K562 (cell line): Measurements from ENCODE around the gene IFI16. TPM values are rescaled to one million over a fixed set of nuclear protein-coding genes. Genes with fewer than 3 reads are reported as not detected.

Experiments
- ETV5 ChIP-seq: sonication (generic); formaldehyde crosslinking; IDR thresholded peaks from 2 replicates; pipeline ENCODE4 v1.4.0; 2020; ENCODE audit warnings: low read depth, mild to moderate bottlenecking, missing genetic modification reagents
- polyA plus RNA-seq, 8 experiments: library from polyadenylated mRNA; depleted of rRNA in 4 of 8; stranded (reverse) in 5 of 8; unstranded in 3 of 8; fragments of >200 nt; fragmentation: Nextera tagmentation in 2 of 8; fragmentation: Illumina TruSeq in 1 of 8; extraction: Ambion mirVana in 2 of 8; extraction: Trizol in 1 of 8; gene quantifications; 2 replicates each; pipeline versions ENCODE4 v1.2.1 to v1.2.3, GENCODE V29; 2011 to 2014; ENCODE audit warnings: inconsistent platforms in 1 of 8, missing spikeins in 1 of 8
- total RNA-seq, 7 experiments: library from RNA; depleted of rRNA in 6 of 7; stranded (reverse); fragments of >200 nt in 6 of 7; fragmentation: Illumina TruSeq in 2 of 7; extraction: Trizol in 2 of 7; gene quantifications; 2 replicates each; pipeline versions ENCODE4 v1.2.1 to v1.2.3, GENCODE V29; 2011 to 2021; ENCODE audit warnings: low replicate concordance in 1 of 7
- TF ChIP-seq, protein P1 (sequence below): fragments of 450-650 bp; IDR thresholded peaks from 2 replicates; pipeline ENCODE4 v1.6.1; 2016; ENCODE audit warnings: mild to moderate bottlenecking, moderate library complexity

IFI16 gene
- total and polyA plus RNA-seq, 9 of the 15 experiments (the other 6 are each of a cell fraction or from before 2014, with no cell fraction given) = 0.70 to 2.8 (median 1.6) TPM

DNA sequence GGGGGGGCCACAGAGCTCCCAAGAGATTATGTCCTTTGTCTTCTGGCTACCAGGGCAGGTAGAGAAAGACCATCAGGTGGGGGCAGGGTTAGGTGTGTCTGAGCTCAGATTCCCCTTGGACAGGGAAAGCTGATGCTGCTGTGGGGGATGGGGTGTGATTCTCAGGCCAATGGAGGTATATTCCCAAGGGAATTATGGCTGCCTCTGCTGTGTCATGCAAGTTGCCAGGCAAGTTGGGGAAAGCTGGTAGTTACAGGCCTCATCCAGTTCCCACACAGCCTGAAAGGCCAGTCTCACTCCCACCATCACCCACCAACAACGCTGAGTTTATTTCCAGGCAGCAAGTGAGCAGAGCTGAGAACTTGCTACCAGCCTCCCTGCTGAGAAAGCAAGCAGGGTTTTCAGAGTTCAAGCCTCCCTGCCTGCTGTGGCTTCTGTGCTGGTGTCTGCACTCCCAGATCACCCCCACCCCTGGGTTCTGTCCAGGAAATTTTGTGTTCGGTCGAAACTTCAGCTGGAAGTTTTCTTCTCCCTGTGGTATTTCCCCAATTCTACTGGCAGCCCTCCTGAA, 21.3 kb downstream of the IFI16 start (continued):
- TF ChIP-seq, protein P1, sequence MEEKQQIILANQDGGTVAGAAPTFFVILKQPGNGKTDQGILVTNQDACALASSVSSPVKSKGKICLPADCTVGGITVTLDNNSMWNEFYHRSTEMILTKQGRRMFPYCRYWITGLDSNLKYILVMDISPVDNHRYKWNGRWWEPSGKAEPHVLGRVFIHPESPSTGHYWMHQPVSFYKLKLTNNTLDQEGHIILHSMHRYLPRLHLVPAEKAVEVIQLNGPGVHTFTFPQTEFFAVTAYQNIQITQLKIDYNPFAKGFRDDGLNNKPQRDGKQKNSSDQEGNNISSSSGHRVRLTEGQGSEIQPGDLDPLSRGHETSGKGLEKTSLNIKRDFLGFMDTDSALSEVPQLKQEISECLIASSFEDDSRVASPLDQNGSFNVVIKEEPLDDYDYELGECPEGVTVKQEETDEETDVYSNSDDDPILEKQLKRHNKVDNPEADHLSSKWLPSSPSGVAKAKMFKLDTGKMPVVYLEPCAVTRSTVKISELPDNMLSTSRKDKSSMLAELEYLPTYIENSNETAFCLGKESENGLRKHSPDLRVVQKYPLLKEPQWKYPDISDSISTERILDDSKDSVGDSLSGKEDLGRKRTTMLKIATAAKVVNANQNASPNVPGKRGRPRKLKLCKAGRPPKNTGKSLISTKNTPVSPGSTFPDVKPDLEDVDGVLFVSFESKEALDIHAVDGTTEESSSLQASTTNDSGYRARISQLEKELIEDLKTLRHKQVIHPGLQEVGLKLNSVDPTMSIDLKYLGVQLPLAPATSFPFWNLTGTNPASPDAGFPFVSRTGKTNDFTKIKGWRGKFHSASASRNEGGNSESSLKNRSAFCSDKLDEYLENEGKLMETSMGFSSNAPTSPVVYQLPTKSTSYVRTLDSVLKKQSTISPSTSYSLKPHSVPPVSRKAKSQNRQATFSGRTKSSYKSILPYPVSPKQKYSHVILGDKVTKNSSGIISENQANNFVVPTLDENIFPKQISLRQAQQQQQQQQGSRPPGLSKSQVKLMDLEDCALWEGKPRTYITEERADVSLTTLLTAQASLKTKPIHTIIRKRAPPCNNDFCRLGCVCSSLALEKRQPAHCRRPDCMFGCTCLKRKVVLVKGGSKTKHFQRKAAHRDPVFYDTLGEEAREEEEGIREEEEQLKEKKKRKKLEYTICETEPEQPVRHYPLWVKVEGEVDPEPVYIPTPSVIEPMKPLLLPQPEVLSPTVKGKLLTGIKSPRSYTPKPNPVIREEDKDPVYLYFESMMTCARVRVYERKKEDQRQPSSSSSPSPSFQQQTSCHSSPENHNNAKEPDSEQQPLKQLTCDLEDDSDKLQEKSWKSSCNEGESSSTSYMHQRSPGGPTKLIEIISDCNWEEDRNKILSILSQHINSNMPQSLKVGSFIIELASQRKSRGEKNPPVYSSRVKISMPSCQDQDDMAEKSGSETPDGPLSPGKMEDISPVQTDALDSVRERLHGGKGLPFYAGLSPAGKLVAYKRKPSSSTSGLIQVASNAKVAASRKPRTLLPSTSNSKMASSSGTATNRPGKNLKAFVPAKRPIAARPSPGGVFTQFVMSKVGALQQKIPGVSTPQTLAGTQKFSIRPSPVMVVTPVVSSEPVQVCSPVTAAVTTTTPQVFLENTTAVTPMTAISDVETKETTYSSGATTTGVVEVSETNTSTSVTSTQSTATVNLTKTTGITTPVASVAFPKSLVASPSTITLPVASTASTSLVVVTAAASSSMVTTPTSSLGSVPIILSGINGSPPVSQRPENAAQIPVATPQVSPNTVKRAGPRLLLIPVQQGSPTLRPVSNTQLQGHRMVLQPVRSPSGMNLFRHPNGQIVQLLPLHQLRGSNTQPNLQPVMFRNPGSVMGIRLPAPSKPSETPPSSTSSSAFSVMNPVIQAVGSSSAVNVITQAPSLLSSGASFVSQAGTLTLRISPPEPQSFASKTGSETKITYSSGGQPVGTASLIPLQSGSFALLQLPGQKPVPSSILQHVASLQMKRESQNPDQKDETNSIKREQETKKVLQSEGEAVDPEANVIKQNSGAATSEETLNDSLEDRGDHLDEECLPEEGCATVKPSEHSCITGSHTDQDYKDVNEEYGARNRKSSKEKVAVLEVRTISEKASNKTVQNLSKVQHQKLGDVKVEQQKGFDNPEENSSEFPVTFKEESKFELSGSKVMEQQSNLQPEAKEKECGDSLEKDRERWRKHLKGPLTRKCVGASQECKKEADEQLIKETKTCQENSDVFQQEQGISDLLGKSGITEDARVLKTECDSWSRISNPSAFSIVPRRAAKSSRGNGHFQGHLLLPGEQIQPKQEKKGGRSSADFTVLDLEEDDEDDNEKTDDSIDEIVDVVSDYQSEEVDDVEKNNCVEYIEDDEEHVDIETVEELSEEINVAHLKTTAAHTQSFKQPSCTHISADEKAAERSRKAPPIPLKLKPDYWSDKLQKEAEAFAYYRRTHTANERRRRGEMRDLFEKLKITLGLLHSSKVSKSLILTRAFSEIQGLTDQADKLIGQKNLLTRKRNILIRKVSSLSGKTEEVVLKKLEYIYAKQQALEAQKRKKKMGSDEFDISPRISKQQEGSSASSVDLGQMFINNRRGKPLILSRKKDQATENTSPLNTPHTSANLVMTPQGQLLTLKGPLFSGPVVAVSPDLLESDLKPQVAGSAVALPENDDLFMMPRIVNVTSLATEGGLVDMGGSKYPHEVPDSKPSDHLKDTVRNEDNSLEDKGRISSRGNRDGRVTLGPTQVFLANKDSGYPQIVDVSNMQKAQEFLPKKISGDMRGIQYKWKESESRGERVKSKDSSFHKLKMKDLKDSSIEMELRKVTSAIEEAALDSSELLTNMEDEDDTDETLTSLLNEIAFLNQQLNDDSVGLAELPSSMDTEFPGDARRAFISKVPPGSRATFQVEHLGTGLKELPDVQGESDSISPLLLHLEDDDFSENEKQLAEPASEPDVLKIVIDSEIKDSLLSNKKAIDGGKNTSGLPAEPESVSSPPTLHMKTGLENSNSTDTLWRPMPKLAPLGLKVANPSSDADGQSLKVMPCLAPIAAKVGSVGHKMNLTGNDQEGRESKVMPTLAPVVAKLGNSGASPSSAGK = no peak
- TF ChIP-seq ETV5 (CRISPR knock-in tag) = no peak
